H9 (cell line): ENCODE measurements around the gene MGAT4C. TPM values are rescaled to one million over a fixed set of nuclear protein-coding genes. Genes with fewer than 3 reads are reported as not detected.

Experiments
- DNase-seq: peaks from one replicate; pipeline ENCODE4 v3.0.0-alpha.2; 2017
- H2AFZ ChIP-seq: one replicate; pipeline ENCODE4 v1.6.1; 2013; ENCODE audit warnings: mild to moderate bottlenecking, low read length, control low read depth, moderate library complexity
- H2AK5ac ChIP-seq: 2 replicates; pipeline ENCODE4 v1.6.1; 2013; ENCODE audit warnings: low read length, control low read depth, mixed read lengths; ENCODE audit not compliant: insufficient read length
- H2BK120ac ChIP-seq: one replicate; pipeline ENCODE4 v1.6.1; 2013; ENCODE audit warnings: low read depth, mild to moderate bottlenecking, low read length, control low read depth, inconsistent platforms; ENCODE audit not compliant: poor library complexity, severe bottlenecking
- H2BK12ac ChIP-seq: 2 replicates; pipeline ENCODE4 v1.6.1; 2013; ENCODE audit warnings: low read length, control low read depth, mixed read lengths, low read depth; ENCODE audit not compliant: insufficient read length
- H2BK15ac ChIP-seq: 2 replicates; pipeline ENCODE4 v1.6.1; 2013; ENCODE audit warnings: low read depth, low read length, control low read depth
- H2BK20ac ChIP-seq: one replicate; pipeline ENCODE4 v1.6.1; 2013; ENCODE audit warnings: low read depth, mild to moderate bottlenecking, low read length, control low read depth, inconsistent platforms; ENCODE audit not compliant: poor library complexity, severe bottlenecking
- H2BK5ac ChIP-seq: 2 replicates; pipeline ENCODE4 v1.6.1; 2013; ENCODE audit warnings: low read length, control low read depth, mixed read lengths; ENCODE audit not compliant: insufficient read length
- H3K14ac ChIP-seq: 2 replicates; pipeline ENCODE4 v1.6.1; 2013; ENCODE audit warnings: low read length, control low read depth; ENCODE audit not compliant: insufficient read depth
- H3K18ac ChIP-seq: 2 replicates; pipeline ENCODE4 v1.6.1; 2013; ENCODE audit warnings: low read depth, mild to moderate bottlenecking, mixed read lengths, low read length, control low read depth; ENCODE audit not compliant: insufficient read length
- H3K23ac ChIP-seq: 2 replicates; pipeline ENCODE4 v1.6.1; 2013; ENCODE audit warnings: low read length, control low read depth, mixed read lengths, low read depth; ENCODE audit not compliant: insufficient read length
- H3K23me2 ChIP-seq: 2 replicates; pipeline ENCODE4 v1.6.1; 2013; ENCODE audit warnings: low read depth, mild to moderate bottlenecking, mixed read lengths, low read length, control low read depth; ENCODE audit not compliant: insufficient read length, poor library complexity, severe bottlenecking
- H3K27ac ChIP-seq: 2 replicates; pipeline ENCODE4 v1.5.1; 2013; ENCODE audit warnings: low read length, control low read depth, mixed read lengths, low read depth; ENCODE audit not compliant: insufficient read length
- H3K27me3 ChIP-seq: 2 replicates; pipeline ENCODE4 v1.6.1; 2013; ENCODE audit warnings: low read length, control low read depth, inconsistent platforms; ENCODE audit not compliant: insufficient read depth
- H3K4ac ChIP-seq: 2 replicates; pipeline ENCODE4 v1.6.1; 2013; ENCODE audit warnings: low read depth, mild to moderate bottlenecking, control low read depth, inconsistent platforms, low read length, moderate library complexity
- H3K4me1 ChIP-seq: 2 replicates; pipeline ENCODE4 v1.6.1; 2013; ENCODE audit warnings: low read length, control low read depth, inconsistent platforms; ENCODE audit not compliant: insufficient read depth
- H3K4me2 ChIP-seq: 2 replicates; pipeline ENCODE4 v1.6.1; 2013; ENCODE audit warnings: low read length, control low read depth, mixed read lengths; ENCODE audit not compliant: insufficient read length, insufficient read depth
- H3K56ac ChIP-seq: 2 replicates; pipeline ENCODE4 v1.6.1; 2013; ENCODE audit warnings: low read depth, mild to moderate bottlenecking, mixed read lengths, low read length, control low read depth; ENCODE audit not compliant: insufficient read length
- H3K79me1 ChIP-seq: 2 replicates; pipeline ENCODE4 v1.6.1; 2013; ENCODE audit warnings: low read depth, mild to moderate bottlenecking, moderate library complexity, low read length, control low read depth, inconsistent platforms; ENCODE audit not compliant: insufficient read depth, poor library complexity, severe bottlenecking
- H3K79me2 ChIP-seq: 2 replicates; pipeline ENCODE4 v1.6.1; 2013; ENCODE audit warnings: low read length, control low read depth, inconsistent platforms; ENCODE audit not compliant: insufficient read depth
- H3K9ac ChIP-seq: 2 replicates; pipeline ENCODE4 v1.6.1; 2013; ENCODE audit warnings: low read length, control low read depth, mixed read lengths; ENCODE audit not compliant: insufficient read length; ENCODE audit errors: extremely low read depth
- H3K9me3 ChIP-seq: one replicate; pipeline ENCODE4 v1.6.1; 2013; ENCODE audit warnings: low read depth, low read length, inconsistent platforms; ENCODE audit not compliant: control insufficient read depth
- H3T11ph ChIP-seq: one replicate; pipeline ENCODE4 v1.6.1; 2013; ENCODE audit warnings: mild to moderate bottlenecking, low read length, control low read depth, inconsistent platforms
- H4K20me1 ChIP-seq: one replicate; pipeline ENCODE4 v1.6.1; 2013; ENCODE audit not compliant: control insufficient read depth, insufficient read length, insufficient read depth
- H4K5ac ChIP-seq: 2 replicates; pipeline ENCODE4 v1.6.1; 2013; ENCODE audit warnings: low read depth, mild to moderate bottlenecking, mixed read lengths, low read length, control low read depth; ENCODE audit not compliant: insufficient read length
- H4K8ac ChIP-seq: replicated peaks from 2 replicates; pipeline ENCODE4 v1.6.1; 2013; ENCODE audit warnings: low read length, control low read depth, mixed read lengths, low read depth; ENCODE audit not compliant: insufficient read length
- H4K91ac ChIP-seq: 2 replicates; pipeline ENCODE4 v1.6.1; 2013; ENCODE audit warnings: low read depth, mild to moderate bottlenecking, moderate library complexity, mixed read lengths, low read length, control low read depth; ENCODE audit not compliant: insufficient read length
- H3K27ac Mint-ChIP-seq, 3 experiments: 2 replicates in 2 of 3; 3 replicates in 1 of 3; pipeline ENCODE4 v1.8.0; 2020 to 2021; ENCODE audit warnings: mixed read lengths in 3 of 3, mild to moderate bottlenecking in 1 of 3, moderate library complexity in 1 of 3
- H3K27me3 Mint-ChIP-seq: 2 replicates; pipeline ENCODE4 v1.8.0; 2021; ENCODE audit warnings: low read depth, mild to moderate bottlenecking, moderate library complexity, mixed read lengths
- H3K36me3 Mint-ChIP-seq, 3 experiments: 2 replicates in 2 of 3; 3 replicates in 1 of 3; pipeline ENCODE4 v1.8.0; 2020 to 2021; ENCODE audit warnings: low read depth in 3 of 3, mixed read lengths in 3 of 3; ENCODE audit not compliant: insufficient read depth in 1 of 3
- H3K4me1 Mint-ChIP-seq, 2 experiments: 2 replicates each; pipeline ENCODE4 v1.8.0; 2020; ENCODE audit warnings: mixed read lengths in 2 of 2
- H3K4me3 Mint-ChIP-seq, 2 experiments: 2 replicates in 1 of 2; 3 replicates in 1 of 2; pipeline ENCODE4 v1.8.0; 2020 to 2021; ENCODE audit warnings: mild to moderate bottlenecking in 2 of 2, mixed read lengths in 2 of 2, moderate library complexity in 1 of 2
- H3K9me3 Mint-ChIP-seq, 2 experiments: 2 replicates in 1 of 2; 3 replicates in 1 of 2; pipeline ENCODE4 v1.8.0; 2020; ENCODE audit warnings: mild to moderate bottlenecking in 2 of 2, mixed read lengths in 2 of 2, moderate library complexity in 1 of 2
- CTCF ChIP-seq: fragments of 200-600 bp; sonication (generic); conservative IDR thresholded peaks from 3 replicates; pipeline ENCODE4 v1.8.0; 2021; ENCODE audit warnings: antibody characterized with exemption, mild to moderate bottlenecking
- WGBS: extraction: QIAGEN DNeasy Blood & Tissue Kit; methylation state at CpG from one replicate; pipeline ENCODE4 v1.1.7; 2013; ENCODE audit warnings: missing lambda C conversion rate, low lambda C conversion rate, mixed read lengths; ENCODE audit not compliant: insufficient read length; ENCODE audit errors: extremely low coverage; 5-methylcytosine and 5-hydroxymethylcytosine counted together
- total RNA-seq: library from RNA; stranded (reverse); gene quantifications from 2 replicates; pipeline ENCODE4 v1.2.1, GENCODE V29; 2021

MGAT4C gene
- total RNA-seq, 1 experiment from 2014 or later = 1.3 TPM

GRCh38 chr12:85947286-85947685, 308.9 kb downstream of the MGAT4C start:
- no peak overlapping the region for H2BK5ac ChIP-seq
- no peak overlapping the region for H2BK20ac ChIP-seq
- TF ChIP-seq CTCF = no peak
- WGBS = no CpG with 5 or more reads among the region's 12 CpGs
- no peak overlapping the region for H4K5ac ChIP-seq
- no peak overlapping the region for H3K56ac ChIP-seq
- H3K18ac ChIP-seq = no peak overlapping the region
- Mint-ChIP-seq H3K27me3 (no peaks in the 10 kb centered on the region), H3K27ac (peak overlapping the region; percentile 40 to 89 (median 83); a peak in 6 of 7 replicates), H3K36me3 (peaks cover 15 to 19% (median 16%) of the 10 kb centered on the region in 3 experiments), H3K4me1 (peaks cover 60 to 66% of the 10 kb centered on the region in 2 experiments), H3K4me3 (no peak overlapping the region), H3K9me3 (peaks cover 8 to 14% of the 10 kb centered on the region in 2 experiments; a peak in 4 of 5 replicates)
- no peak overlapping the region for H3K23ac ChIP-seq
- H2BK120ac ChIP-seq = no peak overlapping the region
- peak overlapping the region; percentile 94 for H3K27ac ChIP-seq
- no peaks in the 10 kb centered on the region for H3K23me2 ChIP-seq
- H3K4me1 ChIP-seq = peaks cover 7% of the 10 kb centered on the region; the same call in 1 of the 2 replicates
- H2AFZ ChIP-seq = no peak overlapping the region
- peak; percentile 37 for DNase-seq
- no peak overlapping the region for H4K91ac ChIP-seq
- H2BK15ac ChIP-seq = no peak overlapping the region
- no peak overlapping the region for H3K4ac ChIP-seq
- no peak overlapping the region for H3K9ac ChIP-seq
- no peak overlapping the region for H3T11ph ChIP-seq
- no peaks in the 10 kb centered on the region for H4K20me1 ChIP-seq
- no peak overlapping the region for H3K4me2 ChIP-seq
- H3K14ac ChIP-seq = no peak overlapping the region; the same call in 1 of the 2 replicates
- no peaks in the 10 kb centered on the region for H3K79me2 ChIP-seq
- H3K79me1 ChIP-seq = no peaks in the 10 kb centered on the region
- no peak overlapping the region for H2BK12ac ChIP-seq
- peak overlapping the region; percentile 83 for H2AK5ac ChIP-seq
- H3K27me3 ChIP-seq = no peaks in the 10 kb centered on the region
- no peaks in the 10 kb centered on the region for H3K9me3 ChIP-seq
- no peak overlapping the region for H4K8ac ChIP-seq
